Kidney (tissue), 14 donors: ENCODE data around the gene ZNF524. TPM values are rescaled to one million over a fixed set of nuclear protein-coding genes. Genes with fewer than 3 reads are reported as not detected.

Experiments used
- DNase-seq, 5 donors: peaks; one replicate each; pipeline ENCODE4 v3.0.0-alpha.2; 2013 to 2020
- FAIRE-seq: peaks from 2 replicates; lab custom pipeline; 2012; peaks lifted over from hg19 to GRCh38; lab: Jason Lieb, UNC
- H3K27ac ChIP-seq, 2 donors: one replicate each; pipeline ENCODE4 v1.7.0; 2013; ENCODE audit warnings: low read depth in 2 of 2, low read length in 2 of 2, inconsistent platforms in 1 of 2
- H3K27me3 ChIP-seq: one replicate; pipeline ENCODE4 v1.7.1; 2013; ENCODE audit warnings: low read length, inconsistent platforms; ENCODE audit not compliant: control insufficient read depth, insufficient read depth
- H3K36me3 ChIP-seq, 3 donors: one replicate each; pipeline versions ENCODE4 v1.7.0 to v1.7.1; 2013; ENCODE audit warnings: low read length in 3 of 3, control low read depth in 1 of 3, inconsistent platforms in 1 of 3; ENCODE audit not compliant: insufficient read depth in 3 of 3, control insufficient read depth in 2 of 3
- H3K4me1 ChIP-seq, 3 donors: one replicate each; pipeline versions ENCODE4 v1.7.0 to v1.7.1; 2013; ENCODE audit warnings: low read length in 3 of 3, inconsistent platforms in 1 of 3, low read depth in 1 of 3; ENCODE audit not compliant: control insufficient read depth in 2 of 3, insufficient read depth in 2 of 3
- H3K4me3 ChIP-seq, 3 donors: one replicate each; pipeline versions ENCODE4 v1.7.0 to v1.8.1; 2013; ENCODE audit warnings: low read length in 3 of 3, control low read depth in 1 of 3, inconsistent platforms in 1 of 3
- H3K9ac ChIP-seq, 3 donors: one replicate each; pipeline versions ENCODE4 v1.7.0 to v1.7.1; 2013; ENCODE audit warnings: low read length in 3 of 3, control low read depth in 1 of 3, inconsistent platforms in 1 of 3
- H3K9me3 ChIP-seq, 3 donors: one replicate each; pipeline versions ENCODE4 v1.7.0 to v1.7.1; 2013; ENCODE audit warnings: low read length in 3 of 3, control low read depth in 1 of 3, inconsistent platforms in 1 of 3; ENCODE audit not compliant: control insufficient read depth in 2 of 3, insufficient read depth in 1 of 3
- CTCF ChIP-seq: IDR thresholded peaks from 3 replicates; pipeline ENCODE4 v1.5.1; 2012; ENCODE audit warnings: mild to moderate bottlenecking, moderate library complexity, borderline replicate concordance; ENCODE audit not compliant: insufficient read depth; ENCODE audit errors: extremely low read depth
- intact Hi-C: fragments of 100-400 bp; cut with DNase I; formaldehyde crosslinking; loops from one replicate; pipeline ENCODE4 v1.11.1; 2022
- polyA plus RNA-seq: library from polyadenylated mRNA; stranded (reverse); fragments of 350-450 nt; fragmentation: Illumina TruSeq; extraction: RNeasy Lipid Tissue Mini Kit (QIAGEN cat#74804); gene quantifications from one replicate; pipeline ENCODE4 v1.2.3, GENCODE V29; 2014; ENCODE audit warnings: low read depth, low replicate concordance; ENCODE audit not compliant: insufficient read depth
- total RNA-seq: library from RNA; stranded (reverse); fragmentation: NEBNext Ultra II Directional; extraction: Animal tissue kit (Norgen Biotek cat#: 25700); gene quantifications from one replicate; pipeline ENCODE4 v1.2.1, GENCODE V29; 2021
- donor health status: control.
- donor health status: control.
- donor health status: control.
- donor health status: control.
- donor health status: control.
- donor health status: DM: yes; HTN: yes; CAD: no.
- donor health status: Normal renal cell carcinoma (clear cell type).

The ZNF524 gene
- total and polyA plus RNA-seq, 2 donors from 2014 or later: 22.9 to 32.6 TPM

- Histone ChIP-seq H3K27me3 (no peaks in the 10 kb centered on the region), H3K27ac (no peak overlapping the region), H3K36me3 (no peaks in the 10 kb centered on the region), H3K4me3 (no peak overlapping the region), H3K4me1 (peaks cover 0 to 20% (median 0%) of the 10 kb centered on the region in 3 donors), H3K9me3 (no peaks in the 10 kb centered on the region), H3K9ac (no peak overlapping the region)
- no peak for TF ChIP-seq CTCF
- DNase-seq: peak in 1 of 5 donors; percentile 79
- FAIRE-seq: no peak
- intact Hi-C loops: no loop called here
These were observed 50.6 kb downstream of the ZNF524 start for GRCh38 chr19:55650602-55651230.

- Histone ChIP-seq H3K9ac (no peak overlapping the region), H3K4me3 (no peak overlapping the region), H3K4me1 (peaks cover under 1 to 24% (median 2%) of the 10 kb centered on the region in 3 donors), H3K27me3 (no peaks in the 10 kb centered on the region), H3K9me3 (no peaks in the 10 kb centered on the region), H3K36me3 (no peaks in the 10 kb centered on the region), H3K27ac (no peak overlapping the region)
- intact Hi-C loops: no loop called here
- FAIRE-seq (no peak), DNase-seq (peak in 1 of 5 donors; percentile 77)
- no peak for TF ChIP-seq CTCF
These were observed 51.1 kb downstream of the ZNF524 start for GRCh38 chr19:55651236-55651635.

- DNase-seq: peak in 2 of 5 donors; percentile 85 to 90
- Histone ChIP-seq H3K9ac (no peak overlapping the region), H3K36me3 (no peaks in the 10 kb centered on the region), H3K4me3 (no peak overlapping the region), H3K27ac (no peak overlapping the region), H3K4me1 (peaks cover 8 to 30% (median 10%) of the 10 kb centered on the region in 3 donors), H3K27me3 (no peaks in the 10 kb centered on the region), H3K9me3 (no peaks in the 10 kb centered on the region)
- FAIRE-seq: no peak
- TF ChIP-seq CTCF: no peak
- intact Hi-C loops: no loop called here
These were observed 52.4 kb downstream of the ZNF524 start for GRCh38 chr19:55652311-55653128.

Other genes starting within 250 kb of the ZNF524 start
- gene COX6B2, start 245.6 kb upstream of the ZNF524 start, total RNA-seq: 3.8 TPM
- gene COX6B2, start 245.6 kb upstream of the ZNF524 start, polyA plus RNA-seq: 0.62 TPM
- not detected for gene GARIN5B, start 237.0 kb upstream of the ZNF524 start, total RNA-seq
- gene GARIN5B, start 237.0 kb upstream of the ZNF524 start, polyA plus RNA-seq: not detected
- gene IL11, start 229.8 kb upstream of the ZNF524 start, total RNA-seq: 0.47 TPM
- gene IL11, start 229.8 kb upstream of the ZNF524 start, polyA plus RNA-seq: 0.37 TPM
- gene TMEM190, start 223.5 kb upstream of the ZNF524 start, total RNA-seq: not detected
- gene TMEM190, start 223.5 kb upstream of the ZNF524 start, polyA plus RNA-seq: not detected
- gene TMEM238, start 216.0 kb upstream of the ZNF524 start, total RNA-seq: 24.3 TPM
- 8.1 TPM for gene TMEM238, start 216.0 kb upstream of the ZNF524 start, polyA plus RNA-seq
- 1,259 TPM for gene RPL28, start 214.4 kb upstream of the ZNF524 start, total RNA-seq
- 1,453 TPM for gene RPL28, start 214.4 kb upstream of the ZNF524 start, polyA plus RNA-seq
- 16.8 TPM for gene UBE2S, start 192.5 kb upstream of the ZNF524 start, total RNA-seq
- 20.8 TPM for gene UBE2S, start 192.5 kb upstream of the ZNF524 start, polyA plus RNA-seq
- not detected for gene SHISA7, start 157.0 kb upstream of the ZNF524 start, total RNA-seq
- gene SHISA7, start 157.0 kb upstream of the ZNF524 start, polyA plus RNA-seq: not detected
- 45.9 TPM for gene ISOC2, start 138.6 kb upstream of the ZNF524 start, total RNA-seq
- gene ISOC2, start 138.6 kb upstream of the ZNF524 start, polyA plus RNA-seq: 326 TPM
- not detected for gene C19orf85, start 135.5 kb upstream of the ZNF524 start, total RNA-seq
- gene C19orf85, start 135.5 kb upstream of the ZNF524 start, polyA plus RNA-seq: not detected
- 12.0 TPM for gene ZNF628, start 123.7 kb upstream of the ZNF524 start, total RNA-seq
- 2.3 TPM for gene ZNF628, start 123.7 kb upstream of the ZNF524 start, polyA plus RNA-seq
- gene NAT14, start 115.1 kb upstream of the ZNF524 start, total RNA-seq: 42.6 TPM
- gene NAT14, start 115.1 kb upstream of the ZNF524 start, polyA plus RNA-seq: 45.0 TPM
- gene SSC5D, start 111.9 kb upstream of the ZNF524 start, total RNA-seq: 9.4 TPM
- gene SSC5D, start 111.9 kb upstream of the ZNF524 start, polyA plus RNA-seq: 2.2 TPM
- gene SBK2, start 63.2 kb upstream of the ZNF524 start, total RNA-seq: not detected
- not detected for gene SBK2, start 63.2 kb upstream of the ZNF524 start, polyA plus RNA-seq
- 0.66 TPM for gene SBK3, start 54.7 kb upstream of the ZNF524 start, total RNA-seq
- not detected for gene SBK3, start 54.7 kb upstream of the ZNF524 start, polyA plus RNA-seq
- gene ZNF579, start 19.4 kb upstream of the ZNF524 start, total RNA-seq: 16.6 TPM
- gene ZNF579, start 19.4 kb upstream of the ZNF524 start, polyA plus RNA-seq: 10.9 TPM
- 17.9 TPM for gene FIZ1, start 771 bp upstream of the ZNF524 start, total RNA-seq
- gene FIZ1, start 771 bp upstream of the ZNF524 start, polyA plus RNA-seq: 11.9 TPM
- 17.4 TPM for gene ZNF865, start 5.4 kb downstream of the ZNF524 start, total RNA-seq
- 5.8 TPM for gene ZNF865, start 5.4 kb downstream of the ZNF524 start, polyA plus RNA-seq
- 9.8 TPM for gene ZNF784, start 24.3 kb downstream of the ZNF524 start, total RNA-seq
- 6.6 TPM for gene ZNF784, start 24.3 kb downstream of the ZNF524 start, polyA plus RNA-seq
- gene ZNF580, start 40.7 kb downstream of the ZNF524 start, total RNA-seq: 56.8 TPM
- 47.0 TPM for gene ZNF580, start 40.7 kb downstream of the ZNF524 start, polyA plus RNA-seq
- 23.6 TPM for gene ZNF581, start 43.4 kb downstream of the ZNF524 start, total RNA-seq
- 22.0 TPM for gene ZNF581, start 43.4 kb downstream of the ZNF524 start, polyA plus RNA-seq
- gene CCDC106, start 47.9 kb downstream of the ZNF524 start, total RNA-seq: 22.7 TPM
- gene CCDC106, start 47.9 kb downstream of the ZNF524 start, polyA plus RNA-seq: 51.9 TPM
- 161 TPM for gene U2AF2, start 54.7 kb downstream of the ZNF524 start, total RNA-seq
- gene U2AF2, start 54.7 kb downstream of the ZNF524 start, polyA plus RNA-seq: 54.8 TPM
- 145 TPM for gene EPN1, start 74.9 kb downstream of the ZNF524 start, total RNA-seq
- 138 TPM for gene EPN1, start 74.9 kb downstream of the ZNF524 start, polyA plus RNA-seq
- 0.09 TPM for gene NLRP9, start 138.1 kb downstream of the ZNF524 start, total RNA-seq
- gene NLRP9, start 138.1 kb downstream of the ZNF524 start, polyA plus RNA-seq: not detected
- gene RFPL4A, start 158.8 kb downstream of the ZNF524 start, total RNA-seq: 0.41 TPM
- not detected for gene RFPL4A, start 158.8 kb downstream of the ZNF524 start, polyA plus RNA-seq
- not detected for gene RFPL4AL1, start 168.8 kb downstream of the ZNF524 start, total RNA-seq
- gene RFPL4AL1, start 168.8 kb downstream of the ZNF524 start, polyA plus RNA-seq: not detected
- 0.35 TPM for gene NLRP11, start 231.7 kb downstream of the ZNF524 start, total RNA-seq
- gene NLRP11, start 231.7 kb downstream of the ZNF524 start, polyA plus RNA-seq: not detected
- gene NLRP4, start 236.3 kb downstream of the ZNF524 start, total RNA-seq: 0.06 TPM
- not detected for gene NLRP4, start 236.3 kb downstream of the ZNF524 start, polyA plus RNA-seq